Omental fat pad (tissue), 4 donors: ENCODE results near the gene TAS2R42. TPM values are rescaled to one million over a fixed set of nuclear protein-coding genes. Genes with fewer than 3 reads are reported as not detected.

ENCODE experiments used
- ATAC-seq: fragments of 150-250 bp; one replicate; pipeline ENCODE4 v1.9.1; 2016; ENCODE audit warnings: mild to moderate bottlenecking, moderate library complexity; ENCODE audit not compliant: low FRiP score
- DNase-seq: peaks from one replicate; pipeline ENCODE4 v3.0.0-alpha.2; 2019; ENCODE audit warnings: low spot score
- total RNA-seq, 4 donors: library from RNA; depleted of rRNA; stranded (reverse); fragments of >200 nt; gene quantifications; one replicate each; pipeline ENCODE4 v1.1.0, GENCODE V29; 2016
- TF ChIP-seq, protein P1 (sequence below), 3 donors: fragments of 450-650 bp; IDR thresholded peaks; one replicate each; pipeline ENCODE4 v1.5.1; 2016 to 2017; ENCODE audit warnings: antibody characterized with exemption in 3 of 3, mild to moderate bottlenecking in 3 of 3, moderate library complexity in 2 of 3

The TAS2R42 gene
- total RNA-seq, 4 donors from 2014 or later: not detected

DNA sequence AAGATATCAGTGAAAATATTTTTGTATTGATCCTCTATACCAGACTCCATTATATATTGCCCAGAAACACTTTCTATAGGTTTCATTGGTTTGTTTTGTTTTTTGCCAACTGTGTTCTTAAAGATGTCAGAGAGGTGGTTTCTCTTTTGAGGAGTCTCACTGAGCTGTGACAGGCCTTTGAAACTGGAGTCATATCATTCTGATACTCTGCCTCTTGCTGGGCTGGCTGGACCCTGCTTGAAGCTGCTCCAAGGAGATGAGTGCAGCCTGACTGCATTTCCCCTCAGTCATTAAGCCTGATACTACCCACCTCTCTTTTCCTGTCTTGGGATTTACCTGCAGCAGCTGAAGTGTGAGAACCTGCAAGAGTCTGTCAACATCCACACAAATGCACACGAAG is 35.9 kb downstream of the TAS2R42 start:
- DNase-seq: no peak
- TF ChIP-seq, protein P1, sequence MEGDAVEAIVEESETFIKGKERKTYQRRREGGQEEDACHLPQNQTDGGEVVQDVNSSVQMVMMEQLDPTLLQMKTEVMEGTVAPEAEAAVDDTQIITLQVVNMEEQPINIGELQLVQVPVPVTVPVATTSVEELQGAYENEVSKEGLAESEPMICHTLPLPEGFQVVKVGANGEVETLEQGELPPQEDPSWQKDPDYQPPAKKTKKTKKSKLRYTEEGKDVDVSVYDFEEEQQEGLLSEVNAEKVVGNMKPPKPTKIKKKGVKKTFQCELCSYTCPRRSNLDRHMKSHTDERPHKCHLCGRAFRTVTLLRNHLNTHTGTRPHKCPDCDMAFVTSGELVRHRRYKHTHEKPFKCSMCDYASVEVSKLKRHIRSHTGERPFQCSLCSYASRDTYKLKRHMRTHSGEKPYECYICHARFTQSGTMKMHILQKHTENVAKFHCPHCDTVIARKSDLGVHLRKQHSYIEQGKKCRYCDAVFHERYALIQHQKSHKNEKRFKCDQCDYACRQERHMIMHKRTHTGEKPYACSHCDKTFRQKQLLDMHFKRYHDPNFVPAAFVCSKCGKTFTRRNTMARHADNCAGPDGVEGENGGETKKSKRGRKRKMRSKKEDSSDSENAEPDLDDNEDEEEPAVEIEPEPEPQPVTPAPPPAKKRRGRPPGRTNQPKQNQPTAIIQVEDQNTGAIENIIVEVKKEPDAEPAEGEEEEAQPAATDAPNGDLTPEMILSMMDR (IDR thresholded peaks at IDR 0.05): no peak
- no peak for ATAC-seq

DNA sequence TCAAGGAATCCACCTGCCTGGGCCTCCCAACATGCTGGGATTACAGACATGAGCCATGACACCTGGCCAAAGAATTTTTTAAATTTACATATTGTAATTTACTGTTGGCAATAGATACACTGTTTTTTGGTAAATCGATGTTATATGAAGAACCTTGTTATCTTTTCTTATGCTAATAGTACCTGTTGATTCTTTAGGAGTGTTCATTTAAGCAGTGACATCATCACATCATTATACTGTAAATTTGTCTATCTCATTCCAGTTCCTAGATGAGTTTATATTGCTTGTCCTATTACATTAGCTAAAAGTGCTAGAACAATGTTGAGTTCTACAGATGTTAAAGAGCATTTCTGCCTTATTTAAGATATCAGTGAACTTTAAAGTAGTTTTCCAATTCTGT is 39.3 kb downstream of the TAS2R42 start:
- no peak for ATAC-seq

DNA sequence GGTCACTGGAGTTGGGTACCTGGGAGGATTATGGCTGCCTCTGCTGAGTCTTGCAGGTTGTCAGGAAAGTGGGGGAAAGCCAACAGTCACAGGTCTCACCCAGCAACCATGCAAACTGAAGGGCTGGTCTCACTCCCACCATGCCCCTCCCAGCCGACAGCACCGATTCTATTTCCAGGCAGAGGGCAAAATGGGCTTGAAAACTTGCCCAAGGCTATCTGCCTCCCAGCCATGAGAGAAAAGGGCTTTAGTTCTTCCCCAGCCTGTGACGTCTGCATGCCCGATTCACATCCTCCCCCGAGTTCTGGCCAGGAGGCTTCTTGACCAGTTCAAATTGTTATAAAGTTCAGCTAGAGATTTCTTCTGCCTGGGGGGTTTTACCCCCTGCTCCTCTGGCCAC is 42.4 kb downstream of the TAS2R42 start:
- TF ChIP-seq, protein P1 (IDR thresholded peaks at IDR 0.05): no peak
- ATAC-seq: no peak
- DNase-seq: no peak

More for the DNA sequence above, 39.3 kb downstream of the TAS2R42 start:
- TF ChIP-seq, protein P1 (IDR thresholded peaks at IDR 0.05): no peak
- no peak for DNase-seq

DNA sequence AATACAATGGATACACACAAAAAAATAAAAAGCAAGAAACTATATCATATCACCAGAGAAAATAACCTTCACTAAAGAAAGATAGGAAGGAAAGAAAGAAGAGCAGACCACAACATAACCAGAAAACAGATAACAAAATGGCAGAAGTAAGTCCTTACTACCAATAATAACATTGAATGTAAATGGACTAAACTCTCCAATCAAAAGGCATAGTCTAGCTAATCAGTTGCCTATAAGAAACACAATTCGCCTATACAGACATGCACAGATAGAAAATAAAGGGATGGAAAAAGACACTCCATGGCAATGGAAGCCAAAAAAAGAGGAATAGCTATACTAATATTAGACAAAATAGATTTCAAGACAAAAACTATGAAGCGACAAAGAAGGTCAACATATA is 43.4 kb downstream of the TAS2R42 start:
- DNase-seq (no peak), ATAC-seq (no peak)
- TF ChIP-seq, protein P1 (IDR thresholded peaks at IDR 0.05): no peak

DNA sequence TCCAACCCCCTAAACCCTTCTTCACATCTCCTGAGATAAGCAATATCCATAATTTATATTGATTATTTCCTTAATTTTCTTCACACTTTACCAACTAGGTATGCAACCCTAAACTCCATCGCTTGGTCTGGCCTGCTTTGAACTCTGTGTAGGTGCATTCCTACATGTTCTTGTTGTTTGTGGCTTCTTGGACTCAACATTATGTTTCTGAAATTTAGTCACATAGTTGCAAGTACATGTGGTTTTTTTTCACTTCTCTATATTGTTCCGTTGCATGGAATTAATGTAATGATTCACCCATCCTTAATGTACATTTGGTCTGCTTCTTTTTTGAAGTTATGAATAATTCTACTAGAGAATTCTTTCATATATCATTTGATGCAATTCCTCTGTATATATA is 50.7 kb downstream of the TAS2R42 start:
- ATAC-seq: no peak
- TF ChIP-seq, protein P1 (IDR thresholded peaks at IDR 0.05): no peak
- no peak for DNase-seq

Other genes with a start within 250 kb of the TAS2R42 start
- gene TAS2R14, start 247.7 kb downstream of the TAS2R42 start, total RNA-seq: 1 to 10 TPM; 1.9 to 8.7 (median 3.0) TPM
- 10 to 100 TPM in 1 of 4 donors, 1 to 10 TPM in 3; 2.0 to 12.1 (median 3.8) TPM for gene TAS2R50, start 200.0 kb downstream of the TAS2R42 start, total RNA-seq
- 1 to 10 TPM; 2.6 to 4.6 (median 4.3) TPM for gene TAS2R20, start 188.6 kb downstream of the TAS2R42 start, total RNA-seq
- 10 to 100 TPM in 1 of 4 donors, 1 to 10 TPM in 3; 3.2 to 10.7 (median 7.1) TPM for gene TAS2R19, start 164.3 kb downstream of the TAS2R42 start, total RNA-seq
- 10 to 100 TPM in 1 of 4 donors, 1 to 10 TPM in 3; 2.4 to 10.9 (median 5.0) TPM for gene TAS2R31, start 155.5 kb downstream of the TAS2R42 start, total RNA-seq
- 1 to 10 TPM; 1.5 to 6.6 (median 2.9) TPM for gene TAS2R46, start 124.6 kb downstream of the TAS2R42 start, total RNA-seq
- gene TAS2R43, start 94.6 kb downstream of the TAS2R42 start, total RNA-seq: 1 to 10 TPM; 1.4 to 8.0 (median 3.0) TPM
- 10 to 100 TPM in 1 of 4 donors, 1 to 10 TPM in 3; 2.5 to 17.8 (median 8.5) TPM for gene TAS2R30, start 52.3 kb downstream of the TAS2R42 start, total RNA-seq
- 1 to 10 TPM; 5.0 to 9.6 (median 6.6) TPM for gene SMIM10L1, start 15.7 kb downstream of the TAS2R42 start, total RNA-seq
- gene PRB3, start 82.8 kb upstream of the TAS2R42 start, total RNA-seq: not detected
- not detected for gene PRB4, start 123.5 kb upstream of the TAS2R42 start, total RNA-seq
- not detected for gene PRB2, start 208.6 kb upstream of the TAS2R42 start, total RNA-seq